Measurements from ENCODE around the gene DDIT4. TPM values are rescaled to one million over a fixed set of nuclear protein-coding genes. Genes with fewer than 3 reads are reported as not detected.

The DDIT4 gene
- total and polyA plus RNA-seq, 9 of the 15 experiments (the other 6 are each of a cell fraction or from before 2014, with no cell fraction given): 8.2 to 675 (median 159) TPM

- TF ChIP-seq ZBTB49 (CRISPR knock-in tag; IDR thresholded peaks at IDR 0.05; ENCODE audit: borderline replicate concordance) (no peak), NFE2L1 (tag; IDR thresholded peaks at IDR 0.05; ENCODE audit: borderline replicate concordance, low read depth) (no peak), ARID4B (CRISPR knock-in tag; IDR thresholded peaks at IDR 0.05) (no peak), CSDE1 (IDR thresholded peaks at IDR 0.05) (no peak), ZBTB5 (IDR thresholded peaks at IDR 0.05) (no peak), SAP30 (IDR thresholded peaks at IDR 0.05; ENCODE audit: borderline replicate concordance, insufficient read depth, low read depth, low read length, poor library complexity, severe bottlenecking) (no peak), ZNF121 (CRISPR knock-in tag; conservative IDR thresholded peaks at IDR 0.05) (no peak), NFIX (CRISPR knock-in tag; IDR thresholded peaks at IDR 0.05; ENCODE audit: low read depth) (peak; percentile 67), ZZZ3 (IDR thresholded peaks at IDR 0.05) (no peak), MTA1 (IDR thresholded peaks at IDR 0.05; ENCODE audit: borderline replicate concordance) (peak; percentile 83), TAF9B (IDR thresholded peaks at IDR 0.05; ENCODE audit: partially characterized antibody) (no peak), DIDO1 (tag; IDR thresholded peaks at IDR 0.05; ENCODE audit: low read depth) (no peak), MCM5 (IDR thresholded peaks at IDR 0.05; ENCODE audit: low read depth) (no peak), MEIS2 (IDR thresholded peaks at IDR 0.05; ENCODE audit: partially characterized antibody) (peak; percentile 60), YY1 (IDR thresholded peaks at IDR 0.05; ENCODE audit: borderline replicate concordance in 1 of 3, control insufficient read depth in 1 of 3, extremely low read depth in 1 of 3, insufficient read depth in 3 of 3, insufficient read length in 1 of 3, insufficient replicate concordance in 2 of 3, low read depth in 1 of 3, low read length in 2 of 3) (peak in 2 of 3 experiments; percentile 15 to 53), POLR2H (tag; IDR thresholded peaks at IDR 0.05; ENCODE audit: low read depth) (peak; percentile 66), TCF15 (CRISPR knock-in tag; IDR thresholded peaks at IDR 0.05) (peak; percentile 85), MBD2 (IDR thresholded peaks at IDR 0.05; ENCODE audit: borderline replicate concordance, low read depth) (no peak; the same call in 1 of the 2 replicates)
Measured at GRCh38 chr10:72308320-72308987, 34.7 kb downstream of the DDIT4 start (continued).
